Medulla oblongata (tissue), 1 donor: ENCODE measurements around the gene CD81.
A peak's percentile ranks its signal among the peaks of the same experiment; 100 is the strongest.
"Not testable (repeated sequence)": the region's sequence is repeated elsewhere in the genome, so short reads cannot be mapped to it uniquely, and the experiment has no call there.

ENCODE experiments used
- DNase-seq: peaks from one replicate; pipeline ENCODE4 v3.0.0-alpha.2; 2015; ENCODE audit errors: extremely low spot score

The CD81 gene

GRCh38 chr11:2357246-2357645 is 19.9 kb upstream of the CD81 start:
- no peak for DNase-seq

DNA sequence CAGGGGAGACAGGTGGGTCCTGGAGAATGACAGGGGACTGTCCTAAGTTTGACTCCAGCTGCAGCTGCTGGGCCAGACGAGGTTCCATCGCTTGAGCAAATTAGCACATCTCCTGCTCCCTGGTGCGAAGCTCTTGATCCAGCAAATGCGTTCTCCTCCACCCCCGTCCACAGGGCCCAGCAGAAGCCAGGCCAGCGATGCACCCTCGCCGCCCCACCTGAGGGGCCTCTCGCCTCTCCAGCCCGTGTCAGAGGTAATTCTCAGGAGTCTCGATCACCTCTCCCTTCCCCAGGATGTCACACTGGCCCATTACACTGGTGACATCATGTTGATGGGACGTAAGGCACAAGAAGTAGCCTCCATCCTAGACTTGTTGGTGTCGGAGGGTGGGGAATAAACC is 19.5 kb upstream of the CD81 start:
- not testable (repeated sequence) for DNase-seq

DNA sequence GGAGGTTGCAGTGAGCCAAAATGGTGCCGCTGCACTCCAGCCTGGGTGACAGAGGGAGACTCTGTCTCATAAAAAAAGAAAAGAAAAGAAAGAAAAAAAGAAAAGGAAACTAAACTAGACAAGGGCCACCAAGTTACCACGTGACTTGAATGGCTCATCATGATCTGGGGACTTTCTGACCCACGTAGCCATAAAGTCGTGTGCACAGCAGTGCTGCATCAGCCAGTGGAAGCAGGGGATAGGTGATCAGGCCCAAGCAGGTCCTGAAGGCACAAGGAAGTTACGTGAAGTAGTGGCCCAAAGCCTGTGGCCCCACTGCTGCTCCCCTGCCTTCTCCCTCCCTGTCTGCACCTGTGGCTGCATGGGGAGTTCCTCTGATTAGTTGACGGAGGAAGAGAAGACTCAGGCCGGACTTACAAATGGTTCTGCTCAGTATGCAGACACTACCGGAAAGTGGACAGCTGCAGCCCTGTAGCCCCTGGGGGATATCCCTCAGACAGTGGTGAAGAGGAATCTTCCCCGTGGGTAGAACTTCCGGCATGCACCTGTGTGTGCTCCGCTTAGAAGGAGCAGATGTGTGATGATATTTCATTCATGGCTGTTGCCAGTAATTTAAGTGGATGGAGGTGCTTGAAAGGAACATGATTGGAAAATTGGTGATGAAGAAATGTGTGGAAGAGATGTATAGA is 18.2 kb upstream of the CD81 start:
- no peak for DNase-seq

DNA sequence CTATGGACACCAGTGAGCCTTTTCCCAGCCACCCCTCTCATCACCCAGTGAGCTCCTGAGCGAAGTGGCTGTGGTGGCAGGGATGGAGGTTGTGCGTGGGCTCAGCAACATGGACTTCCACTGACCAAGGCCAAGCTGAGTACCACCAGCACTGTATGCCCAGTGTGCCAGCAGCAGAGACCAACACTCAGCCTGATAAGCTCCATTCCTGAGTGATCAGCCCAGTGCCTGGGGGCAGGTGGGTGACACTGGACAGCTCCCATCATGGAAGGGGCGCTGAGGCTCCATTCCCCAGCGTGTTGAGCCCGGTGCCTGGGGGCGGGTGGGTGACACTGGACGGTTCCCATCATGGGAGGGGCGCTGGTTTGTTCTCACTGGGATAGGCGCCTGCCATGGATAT is 17.6 kb upstream of the CD81 start:
- DNase-seq, result no peak

DNA sequence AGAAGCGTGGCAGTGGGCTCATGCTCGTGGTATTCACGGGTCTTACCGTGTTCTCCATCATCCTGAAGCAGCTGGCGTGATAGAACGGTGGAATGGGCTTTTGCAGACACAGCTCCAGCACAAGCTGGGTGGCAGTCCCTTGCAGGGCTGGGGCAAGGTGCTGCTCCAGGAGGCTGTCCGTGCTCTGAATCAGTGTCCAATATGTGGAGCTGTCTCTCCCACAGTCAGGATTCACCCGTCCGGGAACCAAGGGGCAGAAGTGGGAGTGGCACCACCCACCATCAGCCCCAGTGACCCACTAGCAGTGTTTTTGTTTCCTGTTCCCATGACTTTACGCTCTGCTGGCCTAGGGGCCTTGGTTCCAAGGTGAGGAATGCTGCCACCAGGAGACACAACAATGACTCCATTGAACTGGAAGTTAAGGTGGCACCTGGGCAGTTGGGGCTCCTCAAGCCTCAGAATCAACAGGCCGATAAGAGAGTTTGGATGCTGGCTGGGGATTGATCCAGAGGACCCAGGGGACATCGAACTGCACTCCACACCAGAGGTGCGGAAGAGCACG is 16.9 kb upstream of the CD81 start:
- no peak for DNase-seq

DNA sequence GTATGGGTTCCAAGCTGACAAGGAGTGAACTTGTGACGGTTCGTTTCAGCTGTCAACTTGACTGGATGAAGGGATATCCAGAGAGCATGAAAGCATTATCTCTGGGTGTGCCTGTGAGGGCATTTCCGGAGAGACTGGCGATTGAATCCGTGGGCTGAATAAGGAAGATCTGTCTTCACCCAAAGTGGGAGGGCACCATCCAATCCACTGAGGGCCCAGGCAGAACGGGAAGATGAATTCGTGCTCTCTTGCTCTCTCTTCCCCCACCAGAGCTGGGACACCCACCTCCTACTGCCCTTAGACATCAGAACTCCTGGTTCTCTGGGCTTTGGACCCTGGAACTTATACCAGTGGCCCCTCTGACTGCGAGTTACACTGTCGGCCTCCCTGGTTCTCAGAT is 15.5 kb upstream of the CD81 start:
- no peak for DNase-seq

DNA sequence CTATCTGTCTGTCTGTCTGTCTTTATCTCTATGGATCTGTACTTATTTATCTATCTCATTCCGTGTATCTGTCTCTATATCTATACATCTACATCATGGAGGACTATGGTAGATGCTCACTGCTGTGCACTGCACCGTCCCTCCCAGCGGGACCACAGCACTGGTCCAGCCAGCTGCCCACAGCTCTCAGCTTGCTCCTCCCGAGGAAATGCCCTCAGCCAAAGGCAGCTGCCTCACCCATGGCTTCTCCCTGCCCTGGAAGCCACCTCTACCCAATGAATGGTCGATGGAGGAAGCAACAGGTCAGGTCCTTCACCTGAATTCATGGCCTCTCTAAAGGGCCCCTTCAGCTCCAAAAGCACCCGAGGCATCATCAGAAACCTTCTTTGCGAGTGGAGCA is 14.7 kb upstream of the CD81 start:
- DNase-seq, result no peak

DNA sequence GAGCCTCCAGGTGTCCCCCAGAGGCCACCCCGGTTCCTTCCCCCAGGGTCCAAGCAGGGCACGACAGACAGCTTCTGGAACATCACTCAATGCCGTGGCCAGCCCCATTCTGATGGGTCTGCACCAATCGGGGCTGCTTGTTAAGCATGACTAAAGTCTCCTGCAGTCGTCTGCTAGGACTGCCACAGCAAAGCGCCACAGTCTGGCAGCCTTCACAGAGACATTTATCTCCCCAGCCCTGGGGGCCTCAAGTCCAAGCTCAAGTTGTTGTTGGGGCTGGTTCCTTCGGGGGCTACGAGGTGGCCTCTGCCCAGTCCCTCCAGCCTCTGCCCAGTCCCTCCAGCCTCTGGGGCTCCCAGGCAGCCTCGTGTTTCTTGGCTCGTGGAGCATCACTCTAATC is 14.0 kb upstream of the CD81 start:
- DNase-seq, result no peak

- no peak for DNase-seq
These were observed 13.3 kb upstream of the CD81 start for GRCh38 chr11:2363577-2364370.

- not testable (repeated sequence) for DNase-seq
These were observed 12.7 kb upstream of the CD81 start for GRCh38 chr11:2364386-2364785.

DNA sequence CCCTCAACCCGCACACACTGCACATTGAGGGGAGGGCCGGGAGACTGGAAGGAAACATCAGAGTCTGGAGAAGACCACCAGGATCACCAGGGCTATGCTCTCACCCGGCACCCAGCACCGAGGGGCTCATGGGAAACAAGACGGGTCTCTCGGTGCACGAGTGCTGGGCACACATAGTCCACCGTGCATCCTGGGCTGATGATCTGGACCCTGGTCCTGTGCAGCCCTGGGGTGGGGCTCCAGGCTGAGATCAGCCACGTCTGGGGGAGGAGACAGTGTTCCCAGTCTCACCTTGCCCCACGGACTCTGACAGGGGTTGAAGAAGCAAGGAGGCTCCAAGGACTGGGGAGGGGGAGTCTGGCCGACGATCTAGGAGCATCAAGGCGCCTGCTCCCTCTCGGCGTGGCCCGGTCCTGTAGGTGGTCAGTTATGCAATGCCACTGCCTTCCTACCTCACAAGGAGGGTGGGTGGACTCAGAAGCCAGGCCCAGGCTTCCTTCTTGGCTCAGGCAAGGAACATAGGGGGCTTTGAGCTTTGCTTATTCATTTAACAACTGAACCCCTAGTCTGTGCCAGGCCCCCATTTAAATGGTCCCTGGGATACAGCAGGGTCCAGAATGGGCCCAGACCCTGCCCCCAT is 11.4 kb upstream of the CD81 start:
- DNase-seq, result no peak

GRCh38 chr11:2366276-2366675 is 10.8 kb upstream of the CD81 start:
- DNase-seq, result peak; percentile 68

DNA sequence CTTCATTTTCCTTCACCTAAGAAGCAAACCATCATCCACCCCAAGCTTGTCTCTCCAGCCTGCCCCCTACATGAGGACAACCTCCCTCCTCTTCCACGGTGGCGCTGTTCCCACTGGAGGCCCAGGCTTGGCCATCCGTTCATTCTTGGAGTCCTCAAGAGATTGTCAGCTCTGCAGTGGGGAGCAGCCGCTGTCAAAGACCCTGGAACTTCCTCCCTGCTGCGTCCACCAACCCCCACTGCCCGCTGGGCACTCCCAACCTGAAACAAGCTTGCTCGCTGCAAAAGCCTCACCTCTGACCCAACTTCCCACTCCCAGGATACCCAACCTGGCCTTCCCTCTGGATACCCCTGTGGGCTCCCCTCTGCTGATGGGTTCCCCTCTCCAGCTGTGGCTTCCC is 10.4 kb upstream of the CD81 start:
- DNase-seq, result peak; percentile 61

GRCh38 chr11:2367266-2368160 is 9.6 kb upstream of the CD81 start:
- DNase-seq, result no peak

DNA sequence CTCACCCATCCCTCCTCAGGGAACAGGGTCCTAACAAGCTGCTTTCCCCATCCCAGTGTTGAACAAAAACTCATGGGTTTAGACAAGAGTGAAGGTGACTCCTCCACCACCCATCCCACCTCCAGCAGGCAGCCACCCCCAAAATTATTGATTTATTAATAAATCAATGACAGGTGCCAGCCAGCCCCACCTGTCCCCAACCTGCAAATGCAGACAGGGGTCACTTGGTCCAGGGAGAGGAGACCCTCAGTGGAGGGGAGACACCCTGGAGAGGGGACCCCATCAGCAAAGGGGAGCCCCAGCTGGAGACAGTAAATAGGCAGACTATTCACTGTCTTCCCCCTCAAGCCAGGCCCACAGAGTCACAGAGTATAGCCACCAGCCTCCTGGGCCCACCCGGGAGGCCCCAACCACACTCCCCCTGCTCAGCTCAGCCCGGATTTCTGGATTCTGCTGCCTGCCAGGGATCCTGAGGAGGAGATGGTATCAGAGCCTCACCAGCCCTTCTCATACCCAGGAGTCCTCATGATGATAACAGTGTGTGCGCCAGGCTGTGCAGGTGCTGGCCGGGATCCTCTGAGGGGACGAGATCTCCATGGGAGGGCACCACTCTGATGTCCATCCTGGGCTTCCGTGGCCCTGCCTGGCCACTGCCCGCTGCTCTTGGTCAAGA is 8.8 kb upstream of the CD81 start:
- no peak for DNase-seq

- no peak for DNase-seq
These were observed 8.3 kb upstream of the CD81 start for GRCh38 chr11:2368851-2369180.

- DNase-seq, result no peak
These were observed 7.8 kb upstream of the CD81 start for GRCh38 chr11:2369320-2369719.

- DNase-seq, result no peak
These were observed 7.2 kb upstream of the CD81 start for GRCh38 chr11:2369896-2370295.

DNA sequence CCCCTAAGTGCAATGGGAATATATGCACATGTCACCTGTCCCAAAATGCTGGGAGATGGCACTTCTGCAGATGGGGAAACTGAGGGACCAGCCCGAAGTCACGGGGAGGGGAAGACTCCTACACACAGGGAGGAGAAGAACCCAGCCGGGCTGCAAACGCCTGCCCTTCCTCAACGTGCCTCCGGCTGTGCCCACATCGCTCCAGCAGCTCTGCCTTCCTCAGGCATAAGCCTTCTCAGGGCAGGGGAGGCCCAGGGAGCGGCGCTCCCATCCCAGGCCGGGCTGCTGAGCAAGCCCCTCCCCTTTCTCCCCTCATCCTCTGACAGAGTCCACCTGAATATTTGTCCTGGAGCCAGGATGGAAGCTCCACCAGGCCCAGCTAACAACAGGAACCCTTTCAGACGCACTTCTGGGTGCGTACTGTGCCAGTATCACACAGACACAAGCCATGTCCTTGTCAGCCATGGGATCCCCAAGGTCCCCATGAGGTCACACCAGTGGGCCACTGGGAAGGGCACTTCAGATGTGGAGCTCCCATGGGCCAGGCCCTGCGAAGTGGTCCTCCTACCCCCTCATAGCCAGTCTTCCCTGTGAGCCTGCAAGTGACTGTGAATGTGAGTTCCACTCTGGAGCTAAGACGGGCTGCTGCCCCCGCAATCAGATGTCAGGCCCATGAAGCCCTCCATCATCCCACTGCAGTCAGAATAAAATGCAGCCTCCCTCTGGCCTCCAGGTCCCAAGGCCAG is 2.5 kb upstream of the CD81 start:
- no peak for DNase-seq

DNA sequence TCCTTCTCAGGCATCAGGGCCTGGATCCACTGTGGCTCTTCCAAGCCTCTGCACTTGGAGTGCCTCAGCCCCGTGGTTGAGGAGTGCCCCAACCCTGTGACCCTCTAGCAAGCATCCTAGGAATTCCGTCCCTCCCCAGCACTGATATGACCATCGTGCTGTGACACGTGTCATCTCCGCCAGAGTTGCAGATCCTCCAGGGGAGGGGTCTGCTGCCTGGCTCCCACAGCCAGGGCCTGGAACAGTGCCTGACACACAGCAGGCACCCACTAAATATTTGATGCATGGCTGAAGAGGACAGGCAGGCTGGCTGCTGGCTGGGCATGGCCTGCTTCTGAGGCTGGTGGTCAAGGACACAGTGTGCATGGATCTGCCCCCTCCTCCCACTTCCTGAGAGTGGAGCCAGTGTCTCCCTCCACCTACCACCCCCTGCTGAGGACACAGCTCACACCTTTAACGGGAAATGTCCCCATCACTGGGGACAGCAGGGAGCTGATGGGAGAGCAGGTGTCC is 1.7 kb upstream of the CD81 start:
- DNase-seq, result no peak
